Measurements from ENCODE around the gene LYZL4.

DNA sequence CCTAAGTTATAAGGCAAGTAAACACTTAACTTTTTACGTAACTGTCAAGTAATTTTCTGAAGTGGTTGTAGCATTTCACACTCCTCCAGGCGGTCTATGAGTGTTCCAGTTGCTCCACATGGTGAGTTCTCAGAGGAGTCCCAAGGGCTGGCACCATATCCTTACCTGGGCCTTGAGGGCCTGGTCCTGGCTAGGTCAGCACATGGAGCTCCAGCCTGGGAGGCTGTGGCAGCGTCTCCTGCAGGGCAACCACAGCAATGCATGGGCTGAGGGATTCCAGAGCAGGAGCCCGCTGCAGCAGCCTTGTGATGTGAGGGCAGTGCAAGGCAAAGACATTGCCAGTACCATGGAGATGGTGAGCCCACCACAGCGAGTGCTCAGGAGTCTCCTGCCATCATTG is 32.2 kb upstream of the LYZL4 start:
- TF ChIP-seq EZH2 (IDR thresholded peaks at IDR 0.05; ENCODE audit: insufficient read depth, poor library complexity, severe bottlenecking) = no peak
- no peak for TF ChIP-seq EZH2phosphoT487 (IDR thresholded peaks at IDR 0.05; ENCODE audit: insufficient read depth, low read depth)
